ENCODE results near the gene ARL15.

ARL15 gene

GRCh38 chr5:54022223-54022622, 288.1 kb downstream of the ARL15 start:
- no peak for DNase-seq (ENCODE audit: low spot score)

GRCh38 chr5:54021431-54022164, 288.8 kb downstream of the ARL15 start:
- no peak for DNase-seq (ENCODE audit: low spot score)

- peak; percentile 57 for DNase-seq (ENCODE audit: low spot score)
These were observed 291.9 kb downstream of the ARL15 start for GRCh38 chr5:54018438-54018837.

- no peak for DNase-seq (ENCODE audit: low spot score)
These were observed 292.8 kb downstream of the ARL15 start for GRCh38 chr5:54017580-54017979.

GRCh38 chr5:54013556-54014194, 296.7 kb downstream of the ARL15 start:
- no peak for DNase-seq (ENCODE audit: low spot score)

GRCh38 chr5:54009828-54010227, 300.5 kb downstream of the ARL15 start:
- DNase-seq (ENCODE audit: low spot score), result peak; percentile 14

- DNase-seq (ENCODE audit: low spot score), result no peak
These were observed 301.0 kb downstream of the ARL15 start for GRCh38 chr5:54009357-54009756.

GRCh38 chr5:54007827-54008777, 302.3 kb downstream of the ARL15 start:
- no peak for DNase-seq (ENCODE audit: low spot score)

GRCh38 chr5:54004697-54005096, 305.7 kb downstream of the ARL15 start:
- DNase-seq (ENCODE audit: low spot score), result no peak

GRCh38 chr5:54002779-54003178, 307.6 kb downstream of the ARL15 start:
- DNase-seq (ENCODE audit: low spot score), result no peak

GRCh38 chr5:54001976-54002775, 308.2 kb downstream of the ARL15 start:
- no peak for DNase-seq (ENCODE audit: low spot score)

- no peak for DNase-seq (ENCODE audit: low spot score)
These were observed 310.4 kb downstream of the ARL15 start for GRCh38 chr5:54000011-54000410.

GRCh38 chr5:53997736-53998627, 312.4 kb downstream of the ARL15 start:
- DNase-seq (ENCODE audit: low spot score), result peak; percentile 30

GRCh38 chr5:53996008-53996407, 314.4 kb downstream of the ARL15 start:
- no peak for DNase-seq (ENCODE audit: low spot score)

GRCh38 chr5:53994148-53994547, 316.2 kb downstream of the ARL15 start:
- DNase-seq (ENCODE audit: low spot score), result no peak

GRCh38 chr5:53991942-53992341, 318.4 kb downstream of the ARL15 start:
- DNase-seq (ENCODE audit: low spot score), result no peak

- no peak for DNase-seq (ENCODE audit: low spot score)
These were observed 323.3 kb downstream of the ARL15 start for GRCh38 chr5:53987101-53987500.

- DNase-seq (ENCODE audit: low spot score), result no peak
These were observed 324.6 kb downstream of the ARL15 start for GRCh38 chr5:53985796-53986195.

GRCh38 chr5:53984971-53985370, 325.4 kb downstream of the ARL15 start:
- no peak for DNase-seq (ENCODE audit: low spot score)

GRCh38 chr5:53983568-53984460, 326.6 kb downstream of the ARL15 start:
- no peak for DNase-seq (ENCODE audit: low spot score)

All from iPS-NIHi11 (cell line).